Neuronal stem cell (in vitro differentiated cells): ENCODE data around the gene BMP2.

Experiments used
- DNase-seq: peaks from one replicate; pipeline ENCODE4 v3.0.0-alpha.2; 2013; ENCODE audit warnings: low spot score
- H2AFZ ChIP-seq: one replicate; pipeline ENCODE4 v1.6.1; 2013; ENCODE audit warnings: mild to moderate bottlenecking, low read length, inconsistent platforms
- H2AK5ac ChIP-seq: 2 replicates; pipeline ENCODE4 v1.6.1; 2013; ENCODE audit warnings: low read depth, mild to moderate bottlenecking, inconsistent platforms, low read length, moderate library complexity, mixed read lengths
- H2BK120ac ChIP-seq: 2 replicates; pipeline ENCODE4 v1.6.1; 2013; ENCODE audit warnings: low read depth, mild to moderate bottlenecking, inconsistent platforms, low read length, moderate library complexity, mixed read lengths
- H2BK12ac ChIP-seq: one replicate; pipeline ENCODE4 v1.6.1; 2013; ENCODE audit warnings: low read length, inconsistent platforms
- H2BK15ac ChIP-seq: 2 replicates; pipeline ENCODE4 v1.6.1; 2013; ENCODE audit warnings: mild to moderate bottlenecking, low read length, inconsistent platforms, mixed read lengths
- H2BK5ac ChIP-seq: one replicate; pipeline ENCODE4 v1.6.1; 2013; ENCODE audit warnings: inconsistent platforms, mild to moderate bottlenecking, low read length, moderate library complexity
- H3K14ac ChIP-seq: one replicate; pipeline ENCODE4 v1.6.1; 2013; ENCODE audit warnings: low read length, inconsistent platforms
- H3K18ac ChIP-seq: 2 replicates; pipeline ENCODE4 v1.6.1; 2013; ENCODE audit warnings: low read length, inconsistent platforms
- H3K23ac ChIP-seq: 2 replicates; pipeline ENCODE4 v1.6.1; 2013; ENCODE audit warnings: low read depth, mild to moderate bottlenecking, mixed read lengths, low read length, inconsistent platforms; ENCODE audit not compliant: poor library complexity
- H3K27ac ChIP-seq: replicated peaks from 3 replicates; pipeline ENCODE4 v1.5.1; 2013; ENCODE audit warnings: low read length, inconsistent platforms
- H3K27me3 ChIP-seq, 3 experiments: 2 replicates each; pipeline ENCODE4 v1.6.1; 2013; ENCODE audit warnings: low read length in 3 of 3, mild to moderate bottlenecking in 2 of 3, inconsistent platforms in 1 of 3, low read depth in 1 of 3, mixed read lengths in 1 of 3, moderate library complexity in 1 of 3; ENCODE audit not compliant: control insufficient read depth in 3 of 3, insufficient read depth in 3 of 3
- H3K36me3 ChIP-seq, 2 donors: replicated peaks in 1 of 2; 2 replicates each; pipeline ENCODE4 v1.6.1; 2013; ENCODE audit warnings: low read length in 2 of 2; ENCODE audit not compliant: control insufficient read depth in 2 of 2, insufficient read depth in 2 of 2
- H3K4ac ChIP-seq: 2 replicates; pipeline ENCODE4 v1.6.1; 2013; ENCODE audit warnings: inconsistent platforms, mild to moderate bottlenecking, low read length, moderate library complexity
- H3K4me1 ChIP-seq, 2 donors: 1 replicate in 1 of 2; 2 replicates in 1 of 2; pipeline ENCODE4 v1.6.1; 2013; ENCODE audit warnings: low read length in 2 of 2, low read depth in 1 of 2; ENCODE audit not compliant: control insufficient read depth in 2 of 2, insufficient read depth in 1 of 2
- H3K4me2 ChIP-seq: one replicate; pipeline ENCODE4 v1.6.1; 2013; ENCODE audit warnings: mild to moderate bottlenecking, low read length, inconsistent platforms; ENCODE audit not compliant: insufficient read depth, poor library complexity, severe bottlenecking
- H3K4me3 ChIP-seq, 2 donors: 2 replicates each; pipeline ENCODE4 v1.5.1; 2013; ENCODE audit warnings: low read length in 2 of 2, mild to moderate bottlenecking in 2 of 2, inconsistent platforms in 1 of 2, moderate library complexity in 1 of 2
- H3K79me1 ChIP-seq: one replicate; pipeline ENCODE4 v1.6.1; 2013; ENCODE audit warnings: low read depth, mild to moderate bottlenecking, inconsistent platforms, low read length, moderate library complexity
- H3K9ac ChIP-seq: one replicate; pipeline ENCODE4 v1.6.1; 2013; ENCODE audit warnings: mild to moderate bottlenecking, low read depth, low read length, inconsistent platforms; ENCODE audit not compliant: poor library complexity
- H3K9me3 ChIP-seq, 2 donors: replicated peaks in 1 of 2; 2 replicates each; pipeline versions ENCODE3 to v1.6.1; 2013; ENCODE audit warnings: low read length in 2 of 2, mild to moderate bottlenecking in 2 of 2, inconsistent platforms in 1 of 2, low read depth in 1 of 2, mixed read lengths in 1 of 2, moderate library complexity in 1 of 2; ENCODE audit not compliant: control insufficient read depth in 2 of 2, insufficient read depth in 1 of 2
- H4K8ac ChIP-seq: one replicate; pipeline ENCODE4 v1.6.1; 2013; ENCODE audit warnings: low read depth, mild to moderate bottlenecking, inconsistent platforms, low read length, moderate library complexity
- H4K91ac ChIP-seq: one replicate; pipeline ENCODE4 v1.6.1; 2013; ENCODE audit warnings: low read length, low read depth, mild to moderate bottlenecking, inconsistent platforms; ENCODE audit not compliant: poor library complexity
- WGBS, 2 donors: extraction: QIAGEN DNeasy Blood & Tissue Kit; methylation state at CpG; one replicate each; pipeline ENCODE4 v1.1.7; 2013; ENCODE audit warnings: missing lambda C conversion rate in 2 of 2, mixed read lengths in 1 of 2; ENCODE audit not compliant: insufficient read length in 2 of 2, insufficient replicate concordance in 1 of 2; ENCODE audit errors: extremely low coverage in 2 of 2; 5-methylcytosine and 5-hydroxymethylcytosine counted together

The BMP2 gene

DNA sequence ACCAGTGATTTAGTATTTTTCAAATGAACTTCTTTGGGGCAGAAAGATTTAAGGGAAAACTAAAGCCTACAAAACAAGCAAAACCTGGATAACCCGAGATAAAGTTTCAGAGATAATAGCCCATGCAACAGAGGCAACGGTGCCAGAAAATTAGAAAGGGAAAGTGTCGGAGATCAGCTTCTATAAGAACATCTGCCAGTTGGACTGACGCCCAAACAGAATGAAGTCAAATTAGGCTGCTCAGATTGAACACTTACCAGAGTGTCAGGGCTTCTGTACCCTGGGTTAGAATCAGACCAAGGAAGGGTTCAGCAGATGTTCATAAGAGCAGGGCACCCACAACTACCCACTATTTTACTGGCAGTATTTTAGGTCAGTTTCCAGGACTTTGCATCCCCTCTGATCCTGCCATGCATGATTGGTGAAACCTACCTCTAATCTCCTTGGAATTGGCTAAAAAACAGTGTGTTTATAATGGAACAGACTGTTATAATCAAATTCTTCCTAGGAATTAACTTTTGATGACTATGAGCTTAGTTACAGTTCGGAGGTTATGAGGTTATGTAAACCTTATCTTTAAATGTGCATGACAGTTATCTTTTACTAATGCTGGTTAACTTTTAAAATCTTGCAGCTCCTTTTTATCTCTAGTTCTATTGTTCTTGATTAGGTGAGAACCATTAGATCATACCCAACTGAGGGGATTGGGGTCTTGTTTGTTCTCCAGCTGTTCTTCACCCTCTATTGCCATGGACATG lies 13.1 kb downstream of the BMP2 start:
- Histone ChIP-seq H3K27me3 (no peaks in the 10 kb centered on the region), H3K4me1 (peaks cover 0 to 9% of the 10 kb centered on the region in 2 donors), H3K14ac (no peak overlapping the region), H3K36me3 (peaks cover 0 to 4% of the 10 kb centered on the region in 2 donors), H2BK15ac (no peak overlapping the region), H2BK120ac (no peak overlapping the region), H4K8ac (no peak overlapping the region), H3K27ac (no peak overlapping the region), H3K4me2 (no peak overlapping the region), H3K4ac (no peak overlapping the region), H3K18ac (no peak overlapping the region), H3K79me1 (no peaks in the 10 kb centered on the region), H2AK5ac (no peak overlapping the region), H4K91ac (no peak overlapping the region), H2BK5ac (no peak overlapping the region), H3K4me3 (no peak overlapping the region), H3K9ac (no peak overlapping the region), H2AFZ (no peak overlapping the region), H3K23ac (no peak overlapping the region), H2BK12ac (no peak overlapping the region), H3K9me3 (no peaks in the 10 kb centered on the region)
- no peak for DNase-seq
- no CpG with 5 or more reads among the region's 5 CpGs for WGBS, 2 donors

GRCh38 chr20:6783752-6784151 lies 16.3 kb downstream of the BMP2 start:
- H3K9me3 ChIP-seq = no peaks in the 10 kb centered on the region
- no peak overlapping the region for H2AK5ac ChIP-seq
- no peak overlapping the region for H2BK120ac ChIP-seq
- H2BK15ac ChIP-seq = no peak overlapping the region
- DNase-seq = no peak
- no peak overlapping the region for H2AFZ ChIP-seq
- peak overlapping the region; percentile 7 for H3K18ac ChIP-seq
- H3K4me1 ChIP-seq = peaks cover 0 to 9% of the 10 kb centered on the region in 2 donors
- no peak overlapping the region for H3K4me2 ChIP-seq
- no peak overlapping the region for H3K14ac ChIP-seq
- H3K4me3 ChIP-seq = no peak overlapping the region
- no peak overlapping the region for H2BK5ac ChIP-seq
- H3K36me3 ChIP-seq = peaks cover 0 to 1% of the 10 kb centered on the region in 2 donors
- H3K79me1 ChIP-seq = no peaks in the 10 kb centered on the region
- no peaks in the 10 kb centered on the region for H3K27me3 ChIP-seq
- no peak overlapping the region for H3K9ac ChIP-seq
- H2BK12ac ChIP-seq = no peak overlapping the region
- H3K4ac ChIP-seq = no peak overlapping the region
- H3K27ac ChIP-seq = peak overlapping the region; percentile 3
- no CpG with 5 or more reads among the region's 5 CpGs for WGBS, 2 donors
- no peak overlapping the region for H4K91ac ChIP-seq
- H3K23ac ChIP-seq = no peak overlapping the region
- H4K8ac ChIP-seq = no peak overlapping the region

DNA sequence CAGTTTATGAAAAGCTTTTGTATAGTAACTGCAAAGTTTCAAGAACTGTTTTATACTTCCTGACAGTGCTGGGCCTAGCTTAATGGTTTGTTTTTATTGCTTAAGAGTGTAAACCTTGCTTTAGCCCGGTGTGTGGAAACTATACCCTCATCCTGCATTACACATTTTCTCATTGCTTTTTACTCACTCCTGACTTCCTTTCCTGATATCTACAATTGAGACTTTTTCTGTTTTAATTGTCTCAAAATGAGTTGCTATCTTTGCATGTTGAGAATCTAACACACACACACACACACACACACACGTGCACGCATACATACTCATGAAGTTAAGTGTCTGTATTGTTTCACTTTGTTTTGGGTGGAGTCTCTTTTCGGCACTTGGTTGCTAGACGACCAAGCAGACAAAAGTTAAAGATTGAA lies 16.7 kb downstream of the BMP2 start:
- Histone ChIP-seq H2AK5ac (no peak overlapping the region), H3K79me1 (no peaks in the 10 kb centered on the region)

GRCh38 chr20:6784767-6785166 lies 17.3 kb downstream of the BMP2 start:
- no peak overlapping the region for H2AK5ac ChIP-seq
- H3K14ac ChIP-seq = no peak overlapping the region
- no peak overlapping the region for H3K9ac ChIP-seq
- H3K36me3 ChIP-seq = no peaks in the 10 kb centered on the region
- no peak overlapping the region for H3K27ac ChIP-seq
- H2BK15ac ChIP-seq = no peak overlapping the region
- no peak overlapping the region for H3K23ac ChIP-seq
- H3K79me1 ChIP-seq = no peaks in the 10 kb centered on the region
- H3K27me3 ChIP-seq = no peaks in the 10 kb centered on the region
- no peak overlapping the region for H3K4me3 ChIP-seq
- DNase-seq = no peak
- no peak overlapping the region for H2BK5ac ChIP-seq
- no peak overlapping the region for H3K4ac ChIP-seq
- no peak overlapping the region for H3K4me2 ChIP-seq
- no CpG with 5 or more reads among the region's 3 CpGs for WGBS, 2 donors
- no peak overlapping the region for H4K8ac ChIP-seq
- no peaks in the 10 kb centered on the region for H3K9me3 ChIP-seq
- H2BK120ac ChIP-seq = no peak overlapping the region
- H3K18ac ChIP-seq = no peak overlapping the region
- H4K91ac ChIP-seq = no peak overlapping the region
- H2AFZ ChIP-seq = no peak overlapping the region
- no peak overlapping the region for H2BK12ac ChIP-seq
- peaks cover 0 to 9% of the 10 kb centered on the region in 2 donors for H3K4me1 ChIP-seq

More for the DNA sequence above, 16.7 kb downstream of the BMP2 start:
- no peak overlapping the region for H2BK120ac ChIP-seq
- H2BK12ac ChIP-seq = no peak overlapping the region
- no peak overlapping the region for H3K27ac ChIP-seq
- H3K9ac ChIP-seq = no peak overlapping the region
- DNase-seq = no peak
- H3K27me3 ChIP-seq = no peaks in the 10 kb centered on the region
- no peaks in the 10 kb centered on the region for H3K9me3 ChIP-seq
- no peak overlapping the region for H3K4ac ChIP-seq
- WGBS, 2 donors = no CpG with 5 or more reads among the region's 5 CpGs
- no peak overlapping the region for H3K14ac ChIP-seq
- H3K18ac ChIP-seq = no peak overlapping the region
- no peak overlapping the region for H4K91ac ChIP-seq
- no peak overlapping the region for H3K23ac ChIP-seq
- no peaks in the 10 kb centered on the region for H3K36me3 ChIP-seq
- H4K8ac ChIP-seq = no peak overlapping the region
- peaks cover 0 to 9% of the 10 kb centered on the region in 2 donors for H3K4me1 ChIP-seq
- no peak overlapping the region for H2AFZ ChIP-seq
- H2BK5ac ChIP-seq = no peak overlapping the region
- H3K4me3 ChIP-seq = no peak overlapping the region
- H2BK15ac ChIP-seq = no peak overlapping the region
- no peak overlapping the region for H3K4me2 ChIP-seq
